ENCODE results near the gene TMPRSS2. TPM values are rescaled to one million over a fixed set of nuclear protein-coding genes. Genes with fewer than 3 reads are reported as not detected.

TMPRSS2 gene
- total RNA-seq, 4 donors from 2014 or later, result not detected

DNA sequence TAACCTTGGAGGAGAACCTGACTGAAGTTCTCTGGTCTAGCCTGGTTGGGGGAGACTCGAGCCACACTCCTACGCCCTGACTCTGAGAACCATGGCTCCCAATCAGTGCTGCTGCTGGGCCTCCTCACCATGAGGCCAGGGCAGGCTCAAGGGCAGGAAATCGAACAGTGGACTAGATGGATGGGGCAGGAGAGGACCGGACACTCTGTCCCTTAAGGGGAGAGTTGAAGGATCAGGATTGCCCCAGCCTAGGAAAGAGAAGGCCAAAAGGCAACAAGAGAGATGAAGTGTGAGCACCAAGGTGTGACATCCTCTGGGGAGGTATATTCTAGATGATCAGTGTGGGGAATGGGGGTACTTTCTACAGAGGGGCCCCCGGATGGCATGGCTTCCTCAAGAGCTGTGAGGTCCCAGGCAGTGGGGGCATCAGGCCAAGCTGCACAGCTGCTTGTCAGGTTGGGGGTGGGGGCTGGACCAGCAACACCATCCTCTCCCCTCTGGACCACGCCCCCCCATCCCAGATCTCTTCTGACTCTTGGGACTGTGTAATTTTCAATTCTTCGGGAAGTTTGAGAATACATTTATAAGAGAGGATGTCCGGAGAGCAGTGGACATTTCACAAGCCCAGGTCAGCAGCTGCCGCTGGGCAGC lies 47.9 kb downstream of the TMPRSS2 start:
- no peak for DNase-seq (ENCODE audit: low spot score in 2 of 2)
- H3K27me3 ChIP-seq, result no peaks in the 10 kb centered on the region
- peaks cover 0 to 50% (median 0%) of the 10 kb centered on the region in 3 donors for H3K36me3 ChIP-seq
- H3K27ac ChIP-seq, result no peak overlapping the region
- peaks cover 0 to 3% (median 0%) of the 10 kb centered on the region in 4 donors for H3K4me1 ChIP-seq
- no peaks in the 10 kb centered on the region for H3K9me3 ChIP-seq
- WGBS, 2 donors, result 82 to 89% methylated on average over 9 of the region's 9 CpGs
- TF ChIP-seq, protein P1, sequence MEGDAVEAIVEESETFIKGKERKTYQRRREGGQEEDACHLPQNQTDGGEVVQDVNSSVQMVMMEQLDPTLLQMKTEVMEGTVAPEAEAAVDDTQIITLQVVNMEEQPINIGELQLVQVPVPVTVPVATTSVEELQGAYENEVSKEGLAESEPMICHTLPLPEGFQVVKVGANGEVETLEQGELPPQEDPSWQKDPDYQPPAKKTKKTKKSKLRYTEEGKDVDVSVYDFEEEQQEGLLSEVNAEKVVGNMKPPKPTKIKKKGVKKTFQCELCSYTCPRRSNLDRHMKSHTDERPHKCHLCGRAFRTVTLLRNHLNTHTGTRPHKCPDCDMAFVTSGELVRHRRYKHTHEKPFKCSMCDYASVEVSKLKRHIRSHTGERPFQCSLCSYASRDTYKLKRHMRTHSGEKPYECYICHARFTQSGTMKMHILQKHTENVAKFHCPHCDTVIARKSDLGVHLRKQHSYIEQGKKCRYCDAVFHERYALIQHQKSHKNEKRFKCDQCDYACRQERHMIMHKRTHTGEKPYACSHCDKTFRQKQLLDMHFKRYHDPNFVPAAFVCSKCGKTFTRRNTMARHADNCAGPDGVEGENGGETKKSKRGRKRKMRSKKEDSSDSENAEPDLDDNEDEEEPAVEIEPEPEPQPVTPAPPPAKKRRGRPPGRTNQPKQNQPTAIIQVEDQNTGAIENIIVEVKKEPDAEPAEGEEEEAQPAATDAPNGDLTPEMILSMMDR (IDR thresholded peaks at IDR 0.05), result no peak
- no peak for TF ChIP-seq POLR2A (IDR thresholded peaks at IDR 0.05)
- no peak overlapping the region for H3K4me3 ChIP-seq

GRCh38 chr21:41458559-41458958 lies 49.4 kb downstream of the TMPRSS2 start:
- H3K4me3 ChIP-seq, result no peak overlapping the region
- no peak for DNase-seq (ENCODE audit: low spot score in 2 of 2)
- H3K27me3 ChIP-seq, result no peaks in the 10 kb centered on the region
- 91% methylated on average over 22 of the region's 22 CpGs for WGBS, 2 donors
- H3K27ac ChIP-seq, result no peak overlapping the region
- H3K36me3 ChIP-seq, result peaks cover 0 to 65% (median 0%) of the 10 kb centered on the region in 3 donors
- H3K9me3 ChIP-seq, result no peaks in the 10 kb centered on the region
- TF ChIP-seq, protein P1 (IDR thresholded peaks at IDR 0.05), result no peak
- TF ChIP-seq EP300 (IDR thresholded peaks at IDR 0.05) (no peak), POLR2A (IDR thresholded peaks at IDR 0.05) (no peak)
- peaks cover 0 to 3% (median 0%) of the 10 kb centered on the region in 4 donors for H3K4me1 ChIP-seq

- peaks cover 0 to 3% (median 0%) of the 10 kb centered on the region in 4 donors for H3K4me1 ChIP-seq
- DNase-seq (ENCODE audit: low spot score in 2 of 2), result no peak
- H3K4me3 ChIP-seq, result no peak overlapping the region
- TF ChIP-seq EP300 (IDR thresholded peaks at IDR 0.05) (no peak), POLR2A (IDR thresholded peaks at IDR 0.05) (no peak)
- TF ChIP-seq, protein P1 (IDR thresholded peaks at IDR 0.05), result no peak
- no peak overlapping the region for H3K27ac ChIP-seq
- no peaks in the 10 kb centered on the region for H3K27me3 ChIP-seq
- 88 to 90% methylated on average over 6 of the region's 6 CpGs for WGBS, 2 donors
- H3K9me3 ChIP-seq, result no peaks in the 10 kb centered on the region
- peaks cover 0 to 69% (median 0%) of the 10 kb centered on the region in 3 donors for H3K36me3 ChIP-seq
Measured at GRCh38 chr21:41458121-41458520, 49.8 kb downstream of the TMPRSS2 start.

DNA sequence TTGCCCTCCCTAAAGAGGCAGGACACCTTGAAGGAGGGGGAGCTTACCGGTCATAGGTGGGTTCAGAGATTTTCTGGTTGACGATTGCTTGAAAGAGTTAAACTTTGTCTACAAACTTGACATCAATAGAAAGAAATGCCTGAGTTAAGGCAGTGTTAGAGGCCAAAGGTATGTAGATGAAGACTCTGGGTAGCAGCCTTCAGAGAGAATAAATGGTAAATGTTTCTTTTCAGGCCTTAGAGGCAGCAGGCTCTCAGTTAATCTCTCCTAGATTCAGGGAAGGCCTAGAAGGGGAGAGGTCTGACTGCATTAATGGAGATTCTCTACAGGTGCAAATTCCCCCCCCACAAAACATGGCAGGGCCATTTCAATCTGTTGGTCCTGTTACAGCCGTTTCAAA lies 54.2 kb downstream of the TMPRSS2 start:
- Histone ChIP-seq H3K9me3 (no peaks in the 10 kb centered on the region), H3K27ac (no peak overlapping the region), H3K4me1 (no peaks in the 10 kb centered on the region), H3K4me3 (no peak overlapping the region), H3K36me3 (peaks cover 0 to 98% (median 0%) of the 10 kb centered on the region in 3 donors), H3K27me3 (no peaks in the 10 kb centered on the region)
- no peak for DNase-seq (ENCODE audit: low spot score in 2 of 2)
- 58 to 85% methylated on average over 3 of the region's 3 CpGs for WGBS, 2 donors
- TF ChIP-seq EP300 (IDR thresholded peaks at IDR 0.05) (no peak), POLR2A (IDR thresholded peaks at IDR 0.05) (no peak)
- TF ChIP-seq, protein P1 (IDR thresholded peaks at IDR 0.05), result no peak

GRCh38 chr21:41453198-41453597 lies 54.8 kb downstream of the TMPRSS2 start:
- H3K4me3 ChIP-seq, result no peak overlapping the region
- TF ChIP-seq POLR2A (IDR thresholded peaks at IDR 0.05) (no peak), EP300 (IDR thresholded peaks at IDR 0.05) (no peak)
- TF ChIP-seq, protein P1 (IDR thresholded peaks at IDR 0.05), result no peak
- no peaks in the 10 kb centered on the region for H3K9me3 ChIP-seq
- 78 to 90% methylated on average over 3 of the region's 3 CpGs for WGBS, 2 donors
- no peaks in the 10 kb centered on the region for H3K27me3 ChIP-seq
- H3K4me1 ChIP-seq, result no peaks in the 10 kb centered on the region
- H3K36me3 ChIP-seq, result peaks cover 0 to 98% (median 0%) of the 10 kb centered on the region in 3 donors
- no peak overlapping the region for H3K27ac ChIP-seq
- DNase-seq (ENCODE audit: low spot score in 2 of 2), result no peak
